GM20431 (cell line): ENCODE measurements around the gene MSI2.

Experiments used
- in situ Hi-C: fragments of 300-500 bp; cut with MseI, MboI; formaldehyde crosslinking; loops from one replicate; pipeline ENCODE4 v1.15.0; 2020; ENCODE audit warnings: low sequenced_read_pairs; ENCODE audit not compliant: unreplicated experiment

Gene MSI2

GRCh38 chr17:57243171-57243622, 13.1 kb upstream of the MSI2 start:
- in situ Hi-C loops, result loop anchor here (25.0 kb wide), 1 partner anchor 494 kb away; the partner anchor contains the start of gene CCDC182

DNA sequence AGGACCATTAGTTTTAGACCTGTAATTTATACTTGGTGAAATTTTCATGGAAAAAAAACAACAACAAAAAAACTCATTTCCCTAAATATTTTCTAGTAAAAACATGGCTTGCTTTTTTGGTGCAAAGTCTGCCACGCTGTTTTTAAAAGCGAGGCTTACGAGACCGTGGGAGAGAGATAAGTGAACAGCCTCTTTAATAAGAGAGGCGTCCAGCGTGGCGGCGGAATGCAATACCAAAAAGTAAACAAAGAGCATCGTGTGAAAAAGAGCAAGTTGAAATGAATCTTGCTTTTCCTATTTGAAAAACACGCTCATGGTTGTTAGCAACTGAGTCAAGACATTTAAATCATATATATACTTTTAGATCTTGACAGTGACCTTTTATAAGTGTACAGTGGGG, 10.5 kb upstream of the MSI2 start:
- in situ Hi-C loops, result loop anchor here (25.0 kb wide), 1 partner anchor 492 kb away; the partner anchor contains the start of gene CCDC182

- in situ Hi-C loops, result loop anchor here (25.0 kb wide), 1 partner anchor 491 kb away; the partner anchor contains the start of gene CCDC182
Measured at GRCh38 chr17:57246257-57246656, 10.1 kb upstream of the MSI2 start.

- in situ Hi-C loops, result loop anchor here (25.0 kb wide), 1 partner anchor 490 kb away; the partner anchor contains the start of gene CCDC182
Measured at GRCh38 chr17:57247261-57247660, 9.1 kb upstream of the MSI2 start.

GRCh38 chr17:57247913-57248312, 8.4 kb upstream of the MSI2 start:
- in situ Hi-C loops, result loop anchor here (25.0 kb wide), 1 partner anchor 489 kb away; the partner anchor contains the start of gene CCDC182

GRCh38 chr17:57249520-57249919, 6.8 kb upstream of the MSI2 start:
- in situ Hi-C loops, result loop anchor here (25.0 kb wide), 1 partner anchor 488 kb away; the partner anchor contains the start of gene CCDC182

GRCh38 chr17:57251211-57251787, 5.0 kb upstream of the MSI2 start:
- in situ Hi-C loops, result no loop called here

DNA sequence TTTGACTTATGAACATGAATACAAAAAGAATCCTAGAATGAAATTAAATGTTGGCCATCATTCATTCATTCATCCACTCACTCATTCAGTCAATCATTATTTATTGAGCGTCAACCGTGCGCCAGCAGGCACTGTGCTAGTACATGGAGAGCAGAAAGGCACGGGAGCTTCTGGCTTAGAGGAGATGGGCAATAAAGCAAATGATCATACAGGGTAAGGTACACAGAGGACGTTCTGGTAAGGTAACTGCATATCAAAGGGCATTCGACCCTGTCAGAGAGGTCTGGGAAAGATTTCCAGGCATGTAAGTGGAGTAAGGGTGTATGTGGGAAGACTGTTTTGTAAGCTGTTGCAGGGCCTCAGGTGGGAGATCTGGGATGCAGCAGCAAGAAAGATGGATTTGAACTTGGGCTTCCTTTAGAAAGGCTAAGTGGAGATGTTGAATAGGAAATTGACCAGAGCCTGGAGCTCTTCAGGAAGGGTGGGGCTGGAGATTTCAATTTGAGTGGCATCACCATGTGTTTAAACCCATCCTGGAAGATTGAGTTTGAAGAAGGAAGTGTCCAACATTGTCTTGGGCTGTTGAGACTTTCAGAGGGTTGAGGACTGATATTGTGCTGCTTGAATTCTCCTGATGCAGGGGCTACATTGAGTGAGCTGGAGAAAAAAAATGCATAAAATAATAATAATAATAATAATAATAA, 2.8 kb upstream of the MSI2 start:
- in situ Hi-C loops, result no loop called here

DNA sequence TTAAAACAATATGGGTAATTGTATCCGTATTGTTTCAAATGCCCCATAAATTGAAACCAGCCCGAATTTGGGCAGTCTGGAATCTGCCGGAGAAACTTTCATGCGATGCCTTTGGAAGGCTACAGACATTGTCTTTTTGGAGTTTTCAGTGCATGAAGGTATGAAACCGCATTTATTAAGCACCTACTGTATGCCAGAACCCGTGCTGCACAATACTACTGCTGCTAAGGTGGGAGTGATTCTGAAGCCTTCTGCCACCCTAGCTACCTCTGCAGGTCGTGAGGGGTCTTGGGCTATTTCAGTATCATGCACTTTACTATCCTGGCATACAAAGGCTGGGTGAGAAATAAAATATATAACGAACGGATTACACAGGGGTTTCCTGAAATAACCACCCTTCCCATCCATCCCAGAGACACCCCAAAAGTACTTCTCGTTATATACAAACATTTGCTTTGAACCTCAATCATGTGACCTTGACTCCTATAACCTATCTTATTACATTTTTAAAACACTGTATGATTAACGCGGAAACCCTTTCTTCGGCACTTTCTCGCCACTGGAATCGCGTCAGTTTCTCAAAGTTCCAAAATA, 1.0 kb upstream of the MSI2 start:
- in situ Hi-C loops, result no loop called here

DNA sequence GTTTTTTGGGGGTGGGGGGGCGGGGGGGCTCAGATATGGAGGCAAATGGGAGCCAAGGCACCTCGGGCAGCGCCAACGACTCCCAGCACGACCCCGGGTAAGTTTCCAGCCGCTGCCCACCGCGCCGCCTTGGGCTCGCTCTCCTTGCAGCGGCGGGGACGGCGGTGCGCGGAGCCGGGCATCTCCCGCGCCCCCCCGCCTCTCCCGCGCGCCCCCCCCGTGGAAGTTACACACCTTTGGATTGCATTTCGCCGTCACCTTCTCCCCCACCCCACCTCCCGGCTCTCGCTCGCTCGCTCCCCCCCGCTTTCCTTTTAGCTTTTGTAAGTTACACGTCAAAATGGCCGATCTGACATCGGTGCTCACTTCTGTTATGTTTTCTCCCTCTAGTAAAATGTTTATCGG, 387 bp downstream of the MSI2 start:
- in situ Hi-C loops, result no loop called here

DNA sequence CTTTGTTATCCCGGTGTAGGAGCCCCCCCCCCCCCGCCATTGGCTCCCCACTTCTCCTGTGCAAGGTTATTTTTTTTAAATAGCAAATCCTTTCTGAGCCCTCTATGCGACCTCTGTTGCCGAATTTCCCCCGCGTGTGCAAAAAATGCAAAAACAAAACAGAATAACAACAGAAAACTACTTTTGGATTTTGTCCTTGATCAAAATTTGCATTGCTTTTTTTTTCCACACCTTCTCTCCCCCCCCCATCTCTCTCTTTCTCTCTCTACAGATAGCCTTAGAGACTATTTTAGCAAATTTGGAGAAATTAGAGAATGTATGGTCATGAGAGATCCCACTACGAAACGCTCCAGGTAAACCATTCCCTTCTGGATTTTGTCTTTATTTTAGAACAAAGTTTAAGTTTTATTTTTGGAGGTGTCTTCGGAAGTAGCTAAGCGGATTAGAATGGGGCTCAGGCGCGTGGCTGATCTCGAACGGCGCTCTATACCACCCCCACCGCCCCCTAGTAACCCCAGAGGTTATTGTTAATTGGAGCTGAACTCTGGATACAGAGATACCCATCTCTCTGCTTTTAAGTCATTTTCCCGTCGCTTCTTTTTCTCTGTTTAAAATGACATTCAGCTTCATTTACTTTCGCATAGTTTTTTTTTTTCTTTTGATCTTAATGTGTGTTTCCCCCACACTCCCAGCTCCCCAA, 1.0 kb downstream of the MSI2 start:
- in situ Hi-C loops, result no loop called here

- in situ Hi-C loops, result no loop called here
Measured at GRCh38 chr17:57257895-57258851, 1.9 kb downstream of the MSI2 start.

GRCh38 chr17:57259306-57259705, 3.0 kb downstream of the MSI2 start:
- in situ Hi-C loops, result no loop called here

DNA sequence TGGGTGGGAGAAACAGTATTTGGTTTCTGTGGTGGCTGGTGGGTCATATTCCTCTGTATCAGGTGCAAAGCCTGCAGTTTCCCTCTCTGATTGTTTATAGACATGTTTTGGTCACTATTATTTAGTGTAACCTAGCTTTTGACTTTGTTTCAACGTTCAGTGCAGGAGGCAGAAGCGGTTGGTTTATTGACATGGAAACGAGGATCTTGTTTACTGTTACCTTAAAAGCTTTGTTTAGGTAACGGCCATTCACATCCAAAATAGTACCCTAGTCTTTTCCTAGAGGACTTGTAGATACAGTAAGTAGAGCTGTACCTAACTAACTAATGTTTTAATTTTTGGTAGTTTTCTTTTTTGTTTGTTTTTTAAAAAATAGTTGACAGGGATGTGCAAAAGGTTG, 3.5 kb downstream of the MSI2 start:
- in situ Hi-C loops, result no loop called here

DNA sequence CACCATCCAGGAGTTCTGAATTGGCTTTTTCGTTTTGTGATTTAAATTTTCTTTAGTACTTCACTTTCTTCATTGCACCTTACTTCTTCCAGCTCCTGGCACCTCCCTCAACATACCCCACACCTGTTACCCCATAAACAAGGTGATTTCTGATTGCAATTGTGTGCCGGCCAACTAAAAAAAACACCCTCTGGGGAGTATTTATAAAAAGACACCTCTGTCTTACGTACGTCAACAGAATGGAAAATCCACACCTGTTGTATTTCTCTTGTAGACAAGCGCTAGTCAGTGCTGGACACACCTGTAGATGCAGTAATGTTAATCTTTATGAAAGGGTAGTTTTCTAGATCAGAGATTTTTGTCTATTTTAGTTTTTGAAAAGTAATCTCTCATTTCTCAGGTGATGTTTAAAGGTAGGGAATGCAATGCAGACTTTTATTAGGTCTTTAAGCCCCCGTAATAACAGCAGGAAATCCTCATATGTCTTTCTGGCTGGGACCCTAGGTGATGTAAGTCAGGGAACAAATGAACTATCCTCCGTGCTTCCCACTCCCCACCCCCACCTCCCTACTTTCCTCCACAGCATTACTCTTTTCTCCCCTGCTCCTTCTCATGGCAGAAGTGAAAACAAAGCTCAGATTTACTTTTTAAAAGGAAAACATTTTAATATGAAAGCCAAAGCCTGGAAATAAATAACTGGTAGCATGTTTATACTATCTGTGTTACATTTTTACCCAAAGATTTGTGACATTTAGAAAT, 4.2 kb downstream of the MSI2 start:
- in situ Hi-C loops, result no loop called here

DNA sequence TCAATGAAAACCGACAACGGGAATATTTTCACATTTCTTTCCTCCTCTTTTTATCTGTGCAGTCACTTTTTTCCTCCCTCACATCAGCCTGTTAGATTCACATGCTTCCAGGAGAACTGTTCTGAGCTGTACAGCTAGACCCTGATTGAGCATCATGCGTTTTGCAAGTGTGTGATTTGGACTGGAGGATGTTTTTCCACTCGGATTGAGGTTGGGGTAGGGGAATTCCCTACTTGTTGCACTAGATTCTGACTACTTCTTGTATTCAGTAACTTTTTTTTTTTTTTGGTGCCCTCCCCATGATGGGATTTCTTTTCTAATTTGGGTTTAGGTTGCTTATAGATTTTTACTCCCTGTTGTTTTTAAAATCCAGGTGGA, 4.8 kb downstream of the MSI2 start:
- in situ Hi-C loops, result no loop called here

GRCh38 chr17:57262557-57262956, 6.2 kb downstream of the MSI2 start:
- in situ Hi-C loops, result no loop called here

DNA sequence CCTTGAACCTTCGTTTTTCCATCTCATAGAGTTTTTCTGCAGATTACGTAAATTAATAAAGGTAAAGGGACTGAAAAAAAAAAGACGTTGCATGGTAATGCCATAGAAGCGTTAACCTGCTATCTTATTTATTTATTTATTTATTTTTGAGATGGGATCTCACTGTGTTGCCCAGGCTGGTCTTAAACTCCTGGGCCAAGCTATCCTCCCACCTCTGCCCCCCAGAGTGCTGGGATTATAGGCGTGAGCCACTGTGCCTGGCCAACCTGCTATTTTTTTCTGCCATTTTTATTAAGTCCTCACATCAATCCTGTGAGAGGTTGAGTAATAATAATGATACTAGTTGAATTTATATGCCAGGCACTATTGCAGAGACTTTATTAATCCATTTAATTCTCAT, 7.9 kb downstream of the MSI2 start:
- in situ Hi-C loops, result no loop called here

GRCh38 chr17:57264776-57265175, 8.5 kb downstream of the MSI2 start:
- in situ Hi-C loops, result no loop called here
